OCI-LY1 (cell line): Measurements from ENCODE around the gene TIMMDC1.
"Not testable (repeated sequence)": the region's sequence is repeated elsewhere in the genome, so short reads cannot be mapped to it uniquely, and the experiment has no call there.

Experiments used
- H2AFZ ChIP-seq: fragments of 200-600 bp; sonication (generic), shearing (Covaris generic); 2 replicates; pipeline ENCODE4 v1.6.0; 2014; ENCODE audit warnings: antibody characterized with exemption, mild to moderate bottlenecking, low read length
- H3F3A ChIP-seq: fragments of 200-600 bp; sonication (generic), shearing (Covaris generic); 2 replicates; pipeline ENCODE4 v1.6.0; 2014; ENCODE audit warnings: mild to moderate bottlenecking, antibody characterized with exemption, low read length, moderate library complexity; ENCODE audit not compliant: insufficient read depth
- H3K27ac ChIP-seq: fragments of 200-600 bp; sonication (generic); 2 replicates; pipeline ENCODE4 v1.5.1; 2014; ENCODE audit warnings: low read length, mixed run types, mild to moderate bottlenecking, low read depth; ENCODE audit not compliant: poor library complexity, severe bottlenecking
- H3K27me3 ChIP-seq: fragments of 200-600 bp; sonication (generic); 2 replicates; pipeline ENCODE4 v1.6.0; 2014; ENCODE audit warnings: antibody characterized with exemption, mild to moderate bottlenecking, low read length, moderate library complexity; ENCODE audit not compliant: insufficient read depth
- H3K36me3 ChIP-seq: fragments of 200-600 bp; sonication (generic); 2 replicates; pipeline ENCODE4 v1.6.1; 2014; ENCODE audit warnings: mild to moderate bottlenecking, antibody characterized with exemption, low read length, moderate library complexity, mixed read lengths; ENCODE audit not compliant: insufficient read depth
- H3K4me1 ChIP-seq: fragments of 200-600 bp; sonication (generic); 2 replicates; pipeline ENCODE4 v1.5.1; 2014; ENCODE audit warnings: mild to moderate bottlenecking, low read length, moderate library complexity; ENCODE audit not compliant: insufficient read depth, severe bottlenecking
- H3K4me2 ChIP-seq: fragments of 200-600 bp; sonication (generic), shearing (Covaris generic); 2 replicates; pipeline ENCODE4 v1.6.1; 2014; ENCODE audit warnings: low read length
- H3K4me3 ChIP-seq: fragments of 200-600 bp; sonication (generic); 2 replicates; pipeline ENCODE4 v1.5.1; 2014; ENCODE audit warnings: low read length, low read depth, mild to moderate bottlenecking, mixed read lengths; ENCODE audit not compliant: poor library complexity, severe bottlenecking
- H3K79me2 ChIP-seq: fragments of 200-600 bp; shearing (Covaris generic); 2 replicates; pipeline ENCODE4 v1.6.1; 2016; ENCODE audit warnings: mixed run types, low read length, mixed read lengths; ENCODE audit not compliant: insufficient read depth
- H3K9ac ChIP-seq: fragments of 200-600 bp; sonication (generic), shearing (Covaris generic); 2 replicates; pipeline ENCODE4 v1.6.1; 2014; ENCODE audit warnings: mild to moderate bottlenecking, low read length, mixed read lengths
- H3K9me2 ChIP-seq: fragments of 200-600 bp; sonication (generic), shearing (Covaris generic); 2 replicates; pipeline ENCODE4 v1.6.1; 2014; ENCODE audit warnings: low read depth, mild to moderate bottlenecking, low read length, mixed read lengths
- H3K9me3 ChIP-seq: fragments of 200-600 bp; shearing (Covaris generic); 2 replicates; pipeline ENCODE4 v1.6.1; 2014; ENCODE audit warnings: low read length, mixed read lengths
- H4K20me1 ChIP-seq: fragments of 200-600 bp; sonication (generic), shearing (Covaris generic); 2 replicates; pipeline ENCODE4 v1.6.0; 2016; ENCODE audit warnings: mild to moderate bottlenecking, low read length; ENCODE audit not compliant: insufficient read depth
- CTCF ChIP-seq: fragments of 200-600 bp; sonication (generic), shearing (Covaris generic); IDR thresholded peaks from 2 replicates; pipeline ENCODE4 v1.5.1; 2017; ENCODE audit warnings: mild to moderate bottlenecking, antibody characterized with exemption, low read length, moderate library complexity, mixed read lengths
- EZH2 ChIP-seq: fragments of 200-600 bp; sonication (generic), shearing (Covaris generic); IDR thresholded peaks from 2 replicates; pipeline ENCODE4 v1.8.0; 2017; ENCODE audit warnings: borderline replicate concordance, mixed run types, mild to moderate bottlenecking, antibody characterized with exemption, low read length, moderate library complexity, mixed read lengths

Gene TIMMDC1

GRCh38 chr3:119548341-119548740, 50.0 kb downstream of the TIMMDC1 start:
- Histone ChIP-seq H3K9me3 (no peaks in the 10 kb centered on the region), H3K79me2 (no peaks in the 10 kb centered on the region), H3F3A (no peaks in the 10 kb centered on the region), H3K9ac (no peak overlapping the region), H3K27ac (no peak overlapping the region), H2AFZ (no peak overlapping the region), H3K4me2 (no peak overlapping the region), H3K36me3 (no peaks in the 10 kb centered on the region), H3K4me3 (no peak overlapping the region), H3K27me3 (no peaks in the 10 kb centered on the region), H3K9me2 (no peaks in the 10 kb centered on the region), H3K4me1 (peaks cover 14% of the 10 kb centered on the region), H4K20me1 (no peaks in the 10 kb centered on the region)
- TF ChIP-seq CTCF, result no peak
- TF ChIP-seq EZH2, result no peak

GRCh38 chr3:119550192-119550910, 52.0 kb downstream of the TIMMDC1 start:
- peaks cover 17% of the 10 kb centered on the region for H3K4me1 ChIP-seq
- no peak overlapping the region for H2AFZ ChIP-seq
- H3K36me3 ChIP-seq, result no peaks in the 10 kb centered on the region
- no peak overlapping the region for H3K9ac ChIP-seq
- no peaks in the 10 kb centered on the region for H3K79me2 ChIP-seq
- no peaks in the 10 kb centered on the region for H3K9me2 ChIP-seq
- H3F3A ChIP-seq, result no peaks in the 10 kb centered on the region
- H3K27me3 ChIP-seq, result no peaks in the 10 kb centered on the region
- peak overlapping the region; percentile 16 for H3K27ac ChIP-seq
- no peaks in the 10 kb centered on the region for H4K20me1 ChIP-seq
- H3K9me3 ChIP-seq, result no peaks in the 10 kb centered on the region
- no peak overlapping the region; the same call in 1 of the 2 replicates for H3K4me2 ChIP-seq
- no peak overlapping the region for H3K4me3 ChIP-seq
- TF ChIP-seq EZH2, result no peak
- no peak; the same call in 1 of the 2 replicates for TF ChIP-seq CTCF

GRCh38 chr3:119551598-119551997, 53.3 kb downstream of the TIMMDC1 start:
- Histone ChIP-seq H3K4me2 (no peak overlapping the region), H3K27ac (no peak overlapping the region), H3K4me1 (peaks cover 23% of the 10 kb centered on the region), H4K20me1 (no peaks in the 10 kb centered on the region), H3K9me2 (no peaks in the 10 kb centered on the region), H3K79me2 (no peaks in the 10 kb centered on the region), H3K4me3 (no peak overlapping the region), H3K9me3 (no peaks in the 10 kb centered on the region), H3K9ac (no peak overlapping the region), H3K36me3 (no peaks in the 10 kb centered on the region), H3K27me3 (no peaks in the 10 kb centered on the region), H3F3A (no peaks in the 10 kb centered on the region), H2AFZ (no peak overlapping the region)
- TF ChIP-seq CTCF, result no peak
- TF ChIP-seq EZH2, result no peak

- H3K4me2 ChIP-seq, H3K79me2 ChIP-seq: not testable (repeated sequence)
Measured at GRCh38 chr3:119552928-119553327, 54.6 kb downstream of the TIMMDC1 start.

More at GRCh38 chr3:119552928-119553327, 54.6 kb downstream of the TIMMDC1 start:
- H3K9ac ChIP-seq, H3F3A ChIP-seq, H3K9me3 ChIP-seq, H3K9me2 ChIP-seq, H3K4me3 ChIP-seq, H4K20me1 ChIP-seq, H3K27me3 ChIP-seq, H2AFZ ChIP-seq, H3K36me3 ChIP-seq, H3K27ac ChIP-seq: not testable (repeated sequence)
- peaks cover 28% of the 10 kb centered on the region for H3K4me1 ChIP-seq
